GM12878 (cell line): Measurements from ENCODE around the gene ZDHHC9.

Source experiments
- CTCF ChIP-seq, 3 experiments: IDR thresholded peaks in 2 of 3; conservative IDR thresholded peaks in 1 of 3; 2 replicates each; pipeline ENCODE4 v1.5.1; 2011; ENCODE audit warnings: low read depth in 3 of 3, low read length in 3 of 3, mild to moderate bottlenecking in 3 of 3, control low read depth in 2 of 3, moderate library complexity in 2 of 3, inconsistent platforms in 1 of 3, mixed read lengths in 1 of 3; ENCODE audit not compliant: control insufficient read depth in 2 of 3, insufficient read depth in 1 of 3; ENCODE audit errors: extremely low read depth in 1 of 3
- EP300 ChIP-seq, 2 experiments: fragments of 150-350 bp in 1 of 2; IDR thresholded peaks; 2 replicates each; pipeline ENCODE4 v1.6.1; 2011 to 2012; ENCODE audit warnings: low read depth in 2 of 2, low read length in 2 of 2, borderline replicate concordance in 1 of 2, improper control_type of control experiment in 1 of 2, inconsistent platforms in 1 of 2; ENCODE audit not compliant: control insufficient read depth in 1 of 2
- MAX ChIP-seq: IDR thresholded peaks from 2 replicates; pipeline ENCODE4 v1.6.1; 2012; ENCODE audit warnings: low read depth, low read length, improper control_type of control experiment
- NR2F1 ChIP-seq: fragments of 450-650 bp; conservative IDR thresholded peaks from 2 replicates; pipeline ENCODE4 v1.6.1; 2017; ENCODE audit warnings: mild to moderate bottlenecking
- PKNOX1 ChIP-seq: fragments of 450-650 bp; IDR thresholded peaks from 2 replicates; pipeline ENCODE4 v1.6.1; 2016; ENCODE audit warnings: mild to moderate bottlenecking
- POLR2A ChIP-seq: IDR thresholded peaks from 2 replicates; pipeline ENCODE4 v1.6.1; 2011; ENCODE audit warnings: low read depth, mild to moderate bottlenecking, low read length
- RCOR1 ChIP-seq: conservative IDR thresholded peaks from 2 replicates; pipeline ENCODE4 v1.6.1; 2012; ENCODE audit warnings: low read depth, low read length, improper control_type of control experiment
- REST ChIP-seq: IDR thresholded peaks from 2 replicates; pipeline ENCODE4 v1.6.1; 2012; ENCODE audit warnings: mild to moderate bottlenecking, low read depth, low read length
- SIN3A ChIP-seq: IDR thresholded peaks from 2 replicates; pipeline ENCODE4 v1.6.1; 2012; ENCODE audit warnings: low read depth, low read length, improper control_type of control experiment
- TCF12 ChIP-seq: IDR thresholded peaks from 2 replicates; pipeline ENCODE4 v1.6.1; 2011; ENCODE audit warnings: low read depth, mild to moderate bottlenecking, low read length

GRCh38 chrX:129785160-129785947 is 58.3 kb downstream of the ZDHHC9 start:
- no peak for TF ChIP-seq EP300 (IDR thresholded peaks at IDR 0.05; ENCODE audit: borderline replicate concordance in 1 of 2, control insufficient read depth in 1 of 2, low read depth in 2 of 2, low read length in 2 of 2)
- no peak for TF ChIP-seq POLR2A
- no peak for TF ChIP-seq CTCF (IDR thresholded peaks at IDR 0.05 in 2 of 3, conservative IDR thresholded peaks at IDR 0.05 in 1 of 3; ENCODE audit: control insufficient read depth in 2 of 3, extremely low read depth in 1 of 3, insufficient read depth in 1 of 3, low read depth in 3 of 3, low read length in 3 of 3)
- TF ChIP-seq MAX, result no peak
- no peak for TF ChIP-seq PKNOX1
- TF ChIP-seq NR2F1, result no peak
- no peak for TF ChIP-seq RCOR1
- no peak for TF ChIP-seq TCF12
- no peak for TF ChIP-seq REST
- TF ChIP-seq SIN3A, result no peak
